ENCODE data around the gene TSPAN12. TPM values are rescaled to one million over a fixed set of nuclear protein-coding genes. Genes with fewer than 3 reads are reported as not detected.

The TSPAN12 gene
- total and polyA plus RNA-seq, 2 of the 8 experiments (the other 6 are each of a cell fraction or from before 2014, with no cell fraction given) = 6.1 to 17.9 TPM

DNA sequence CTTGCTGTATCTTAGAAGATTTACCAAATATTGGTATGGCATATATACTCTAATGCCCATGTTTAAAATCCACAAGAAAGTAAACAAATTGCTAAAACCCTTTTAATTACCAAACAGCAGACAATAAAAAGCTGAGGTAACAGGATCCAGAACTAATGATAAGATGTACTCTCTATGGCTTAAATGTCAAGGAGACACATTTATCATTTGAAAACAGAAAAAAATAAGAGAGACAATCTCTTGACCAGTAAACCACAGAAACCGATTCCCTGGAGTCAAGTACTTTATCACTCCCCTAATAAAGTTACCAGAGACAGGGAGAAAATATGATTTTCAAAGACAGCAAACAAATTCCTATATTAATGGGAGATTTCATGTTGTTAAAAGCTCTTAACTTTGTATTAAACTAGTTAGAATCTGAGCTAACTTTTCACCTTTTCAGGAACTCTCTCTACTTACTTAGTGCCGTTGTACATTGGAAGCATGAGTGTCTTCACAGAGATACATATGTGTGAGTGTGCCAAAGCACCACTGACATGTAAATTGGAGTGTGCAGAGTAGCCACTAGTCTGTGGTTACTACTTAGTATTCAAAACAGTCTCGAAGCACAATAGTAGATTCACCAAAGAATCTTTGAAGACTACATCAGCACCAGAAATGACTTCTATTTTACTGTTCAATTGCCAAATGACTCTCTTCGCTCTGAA lies 44.2 kb downstream of the TSPAN12 start (continued):
- no peak for TF ChIP-seq JUND (IDR thresholded peaks at IDR 0.05; ENCODE audit: low read length)
- no peak for TF ChIP-seq BACH1 (IDR thresholded peaks at IDR 0.05; ENCODE audit: low read length)

Data from H1 (cell line).